Activated naive CD8-positive, alpha-beta T cell treated with anti-CD3 and anti-CD28 coated beads, Interleukin-2, amount 50 U/mL, for 24 hours (primary cell): ENCODE measurements around the gene TPPP3.

Experiments used
- ATAC-seq: fragments of 150-1000 bp; cut with Tn5 transposase; one replicate; pipeline ENCODE4 v1.10.0; 2021
- DNase-seq: peaks from one replicate; pipeline ENCODE4 v3.0.0; 2021
- H3K27ac Mint-ChIP-seq: one replicate; pipeline ENCODE4 v1.8.0; 2021; ENCODE audit warnings: mild to moderate bottlenecking, mixed read lengths
- H3K27me3 Mint-ChIP-seq: one replicate; pipeline ENCODE4 v1.8.0; 2021; ENCODE audit warnings: mixed read lengths
- H3K36me3 Mint-ChIP-seq: one replicate; pipeline ENCODE4 v1.8.0; 2021; ENCODE audit warnings: low read depth, mixed read lengths
- H3K4me1 Mint-ChIP-seq: one replicate; pipeline ENCODE4 v1.8.0; 2021; ENCODE audit warnings: mixed read lengths
- H3K4me3 Mint-ChIP-seq: one replicate; pipeline ENCODE4 v1.8.0; 2021; ENCODE audit warnings: mild to moderate bottlenecking, moderate library complexity, mixed read lengths
- H3K9me3 Mint-ChIP-seq: one replicate; pipeline ENCODE4 v1.8.0; 2021; ENCODE audit warnings: mixed read lengths

Gene TPPP3

GRCh38 chr16:67430504-67430976 lies 37.2 kb upstream of the TPPP3 start:
- Mint-ChIP-seq H3K4me3 (peak overlapping the region; percentile 77), H3K4me1 (peaks cover 10% of the 10 kb centered on the region), H3K36me3 (no peaks in the 10 kb centered on the region), H3K27me3 (peaks cover 35% of the 10 kb centered on the region), H3K9me3 (no peaks in the 10 kb centered on the region), H3K27ac (peak overlapping the region; percentile 76)
- peak; percentile 35 for DNase-seq
- peak; percentile 25 for ATAC-seq

DNA sequence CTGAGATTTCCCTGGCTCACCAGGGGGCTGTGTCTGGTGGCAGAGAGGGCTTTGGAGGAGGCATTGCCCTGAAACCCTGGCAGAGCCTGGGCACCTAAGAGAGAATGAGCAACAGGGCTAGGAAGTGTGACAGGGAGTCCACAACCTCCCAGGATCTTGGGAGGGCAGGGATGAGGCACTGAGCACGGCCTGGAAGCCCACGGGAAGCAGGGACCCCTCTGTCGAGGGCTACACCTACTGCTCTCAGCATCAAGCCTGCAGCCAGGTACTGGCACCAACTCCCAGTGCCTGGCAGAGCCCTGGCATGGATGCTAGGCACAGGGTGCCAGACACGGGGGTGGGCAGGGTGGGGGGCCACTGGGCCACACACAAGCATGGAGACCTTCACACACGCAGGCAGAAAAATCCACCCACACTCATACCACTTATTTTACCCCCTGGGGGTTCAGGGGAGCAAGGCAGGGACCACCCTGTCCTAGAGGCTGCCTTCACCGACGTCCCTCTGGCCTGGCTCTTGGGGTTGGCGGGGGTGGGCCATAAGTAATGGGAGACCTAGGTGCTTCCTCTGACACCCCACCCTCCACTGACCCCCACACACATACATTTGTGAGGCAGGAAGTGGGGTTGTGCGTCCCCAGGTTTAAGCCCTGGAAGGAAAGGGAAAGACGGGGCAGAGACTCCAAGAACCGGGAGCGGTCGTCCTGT lies 36.7 kb upstream of the TPPP3 start:
- Mint-ChIP-seq H3K4me1 (peaks cover 10% of the 10 kb centered on the region), H3K27ac (peak overlapping the region; percentile 76), H3K36me3 (no peaks in the 10 kb centered on the region), H3K27me3 (peaks cover 35% of the 10 kb centered on the region), H3K4me3 (peak overlapping the region; percentile 77), H3K9me3 (no peaks in the 10 kb centered on the region)
- ATAC-seq (no peak), DNase-seq (no peak)

- no peaks in the 10 kb centered on the region for H3K9me3 Mint-ChIP-seq
- H3K4me3 Mint-ChIP-seq = peak overlapping the region; percentile 77
- no peak overlapping the region for H3K27ac Mint-ChIP-seq
- DNase-seq = no peak
- peaks cover 10% of the 10 kb centered on the region for H3K4me1 Mint-ChIP-seq
- ATAC-seq = no peak
- peaks cover 35% of the 10 kb centered on the region for H3K27me3 Mint-ChIP-seq
- H3K36me3 Mint-ChIP-seq = no peaks in the 10 kb centered on the region
These were observed 35.9 kb upstream of the TPPP3 start for GRCh38 chr16:67429053-67429798.

- no peaks in the 10 kb centered on the region for H3K9me3 Mint-ChIP-seq
- DNase-seq (peak; percentile 73), ATAC-seq (peak; percentile 55)
- H3K36me3 Mint-ChIP-seq = no peaks in the 10 kb centered on the region
- H3K4me1 Mint-ChIP-seq = peaks cover 10% of the 10 kb centered on the region
- no peak overlapping the region for H3K4me3 Mint-ChIP-seq
- H3K27me3 Mint-ChIP-seq = peaks cover 35% of the 10 kb centered on the region
- no peak overlapping the region for H3K27ac Mint-ChIP-seq
These were observed 34.9 kb upstream of the TPPP3 start for GRCh38 chr16:67428146-67428731.

GRCh38 chr16:67426950-67427349 lies 33.7 kb upstream of the TPPP3 start:
- Mint-ChIP-seq H3K36me3 (no peaks in the 10 kb centered on the region), H3K27ac (no peak overlapping the region), H3K9me3 (no peaks in the 10 kb centered on the region), H3K4me3 (no peak overlapping the region), H3K4me1 (peaks cover 8% of the 10 kb centered on the region), H3K27me3 (peaks cover 34% of the 10 kb centered on the region)
- no peak for DNase-seq
- ATAC-seq = no peak

- H3K4me3 Mint-ChIP-seq = no peak overlapping the region
- peaks cover 29% of the 10 kb centered on the region for H3K27me3 Mint-ChIP-seq
- no peaks in the 10 kb centered on the region for H3K9me3 Mint-ChIP-seq
- no peaks in the 10 kb centered on the region for H3K36me3 Mint-ChIP-seq
- ATAC-seq (no peak), DNase-seq (no peak)
- H3K4me1 Mint-ChIP-seq = peaks cover 2% of the 10 kb centered on the region
- H3K27ac Mint-ChIP-seq = no peak overlapping the region
These were observed 32.7 kb upstream of the TPPP3 start for GRCh38 chr16:67426022-67426421.

DNA sequence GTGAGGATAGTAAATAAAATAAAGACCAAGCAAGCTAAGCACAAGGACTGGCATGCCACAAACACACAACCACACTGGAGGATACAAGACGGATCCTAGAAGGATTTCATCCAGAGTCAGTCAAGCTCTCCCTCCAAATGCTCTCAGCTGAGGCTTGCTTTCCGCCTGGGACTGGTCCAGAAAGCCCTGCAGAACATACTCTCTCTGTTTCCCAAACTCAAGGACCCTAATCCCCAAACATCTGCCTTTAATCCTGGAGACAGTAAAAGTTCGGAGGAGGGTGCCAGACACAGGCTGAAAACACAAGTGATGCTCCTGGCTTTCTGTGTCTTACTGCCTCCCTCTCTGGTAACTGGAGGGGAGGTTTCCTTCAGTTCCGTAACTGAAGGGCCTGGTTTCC lies 32.3 kb upstream of the TPPP3 start:
- Mint-ChIP-seq H3K4me3 (no peak overlapping the region), H3K27ac (no peak overlapping the region), H3K9me3 (no peaks in the 10 kb centered on the region), H3K4me1 (peaks cover 2% of the 10 kb centered on the region), H3K27me3 (peaks cover 29% of the 10 kb centered on the region), H3K36me3 (no peaks in the 10 kb centered on the region)
- no peak for ATAC-seq
- no peak for DNase-seq

DNA sequence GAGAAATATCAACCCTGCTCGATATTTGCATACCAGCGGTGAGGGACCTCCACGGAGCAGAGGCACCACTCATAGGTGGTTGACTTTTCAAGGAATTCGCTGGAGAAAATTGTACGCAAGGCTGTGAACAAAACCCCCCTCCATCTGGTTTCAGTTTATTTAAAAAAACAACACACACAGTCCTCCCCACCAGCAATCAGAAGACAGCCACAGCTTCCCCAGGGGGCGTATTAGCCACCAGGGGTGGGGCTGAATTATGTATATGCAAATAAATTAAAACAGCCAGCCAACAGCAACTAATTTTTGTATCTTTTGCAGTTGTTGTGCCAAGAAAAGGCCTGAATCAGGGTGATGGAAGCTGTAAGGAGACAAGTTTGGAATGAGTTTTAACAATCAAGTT lies 31.8 kb upstream of the TPPP3 start:
- ATAC-seq = no peak
- no peaks in the 10 kb centered on the region for H3K9me3 Mint-ChIP-seq
- no peaks in the 10 kb centered on the region for H3K36me3 Mint-ChIP-seq
- H3K4me3 Mint-ChIP-seq = no peak overlapping the region
- H3K27ac Mint-ChIP-seq = no peak overlapping the region
- peaks cover 2% of the 10 kb centered on the region for H3K4me1 Mint-ChIP-seq
- peaks cover 25% of the 10 kb centered on the region for H3K27me3 Mint-ChIP-seq
- DNase-seq = no peak

GRCh38 chr16:67424261-67424615 lies 30.9 kb upstream of the TPPP3 start:
- no peaks in the 10 kb centered on the region for H3K36me3 Mint-ChIP-seq
- DNase-seq (no peak), ATAC-seq (no peak)
- H3K27me3 Mint-ChIP-seq = peaks cover 24% of the 10 kb centered on the region
- H3K4me1 Mint-ChIP-seq = no peaks in the 10 kb centered on the region
- H3K9me3 Mint-ChIP-seq = no peaks in the 10 kb centered on the region
- no peak overlapping the region for H3K27ac Mint-ChIP-seq
- no peak overlapping the region for H3K4me3 Mint-ChIP-seq

DNA sequence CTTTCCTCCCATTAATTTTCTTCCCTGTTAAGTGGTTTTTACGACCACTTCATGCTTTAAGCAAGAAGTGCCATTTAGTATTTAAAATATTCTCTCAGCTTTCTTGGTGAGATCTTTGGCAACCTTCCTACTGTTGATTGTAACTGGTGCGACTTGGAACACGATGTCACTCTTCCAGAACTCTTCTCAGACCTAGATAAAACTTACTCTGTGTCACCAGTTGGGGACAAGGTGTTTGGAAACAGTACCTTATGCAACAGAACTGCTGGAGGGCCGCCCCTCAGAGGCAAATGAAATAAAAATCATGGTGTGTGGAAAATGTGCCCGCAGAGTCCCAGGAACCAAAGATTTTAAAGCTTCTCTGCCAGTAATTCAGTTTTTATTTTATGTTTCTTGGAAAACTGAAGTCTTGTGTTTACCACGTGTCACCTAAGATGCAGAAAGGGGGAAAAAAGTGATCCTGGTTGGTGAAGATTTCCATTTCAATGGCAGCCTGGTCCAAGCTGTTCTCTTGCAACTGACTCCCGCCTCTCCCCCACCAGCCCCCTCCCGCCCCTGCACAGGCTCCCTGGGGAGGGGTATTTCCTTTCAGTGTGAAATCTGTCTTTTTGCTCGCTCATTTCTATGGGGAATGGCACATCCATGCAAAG lies 30.4 kb upstream of the TPPP3 start:
- no peaks in the 10 kb centered on the region for H3K4me1 Mint-ChIP-seq
- H3K36me3 Mint-ChIP-seq = no peaks in the 10 kb centered on the region
- DNase-seq = no peak
- H3K27me3 Mint-ChIP-seq = peaks cover 20% of the 10 kb centered on the region
- no peak for ATAC-seq
- H3K4me3 Mint-ChIP-seq = no peak overlapping the region
- H3K27ac Mint-ChIP-seq = no peak overlapping the region
- H3K9me3 Mint-ChIP-seq = no peaks in the 10 kb centered on the region

GRCh38 chr16:67423015-67423414 lies 29.7 kb upstream of the TPPP3 start:
- DNase-seq = no peak
- Mint-ChIP-seq H3K27ac (no peak overlapping the region), H3K4me3 (no peak overlapping the region), H3K27me3 (peaks cover 20% of the 10 kb centered on the region), H3K36me3 (no peaks in the 10 kb centered on the region), H3K9me3 (no peaks in the 10 kb centered on the region), H3K4me1 (no peaks in the 10 kb centered on the region)
- ATAC-seq = no peak

DNA sequence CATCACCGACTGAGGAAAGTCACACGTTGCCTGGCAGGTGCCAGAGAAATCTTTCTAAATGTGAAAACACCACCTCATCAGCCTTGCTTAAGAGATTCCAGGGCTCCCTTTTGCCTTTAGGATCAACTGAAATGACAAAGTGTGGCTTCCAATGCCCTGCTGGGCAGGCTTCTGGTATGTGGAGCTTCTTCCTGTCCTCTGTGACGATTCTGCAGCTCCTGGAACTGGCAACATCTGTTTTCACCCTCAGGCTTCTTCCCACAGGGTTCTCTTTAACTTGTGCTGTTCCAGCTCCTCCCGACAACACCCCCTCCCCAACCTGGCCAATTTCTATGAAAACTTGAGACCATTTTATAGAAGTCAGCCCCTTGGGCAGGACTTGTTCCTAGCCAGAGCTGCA lies 27.7 kb upstream of the TPPP3 start:
- Mint-ChIP-seq H3K9me3 (no peaks in the 10 kb centered on the region), H3K27ac (no peak overlapping the region), H3K4me1 (peaks cover 4% of the 10 kb centered on the region), H3K36me3 (no peaks in the 10 kb centered on the region), H3K27me3 (peaks cover 26% of the 10 kb centered on the region), H3K4me3 (no peak overlapping the region)
- DNase-seq (no peak), ATAC-seq (no peak)

- ATAC-seq (no peak), DNase-seq (no peak)
- Mint-ChIP-seq H3K9me3 (no peaks in the 10 kb centered on the region), H3K4me1 (peaks cover 6% of the 10 kb centered on the region), H3K27ac (no peak overlapping the region), H3K36me3 (no peaks in the 10 kb centered on the region), H3K27me3 (peaks cover 28% of the 10 kb centered on the region), H3K4me3 (no peak overlapping the region)
These were observed 26.6 kb upstream of the TPPP3 start for GRCh38 chr16:67419931-67420330.

GRCh38 chr16:67419502-67419901 lies 26.2 kb upstream of the TPPP3 start:
- ATAC-seq (no peak), DNase-seq (no peak)
- Mint-ChIP-seq H3K36me3 (no peaks in the 10 kb centered on the region), H3K27me3 (peaks cover 28% of the 10 kb centered on the region), H3K4me1 (peaks cover 6% of the 10 kb centered on the region), H3K27ac (no peak overlapping the region), H3K4me3 (no peak overlapping the region), H3K9me3 (no peaks in the 10 kb centered on the region)
